GM10248 (cell line): ENCODE results near the gene C11orf98.

Source experiments
- CTCF ChIA-PET: fragments of 300-600 bp; sonication (Branson Sonifier 250); formaldehyde crosslinking; extraction: SDS; loops from one replicate; lab custom pipeline; 2021; ENCODE audit warnings: antibody characterized with exemption; lab: Yijun Ruan, JAX
- POLR2A ChIA-PET: fragments of 350-650 bp; sonication (Branson Sonifier 250); formaldehyde crosslinking; extraction: SDS; loops from one replicate; lab custom pipeline; 2020; ENCODE audit warnings: antibody characterized with exemption; lab: Yijun Ruan, JAX
- DNase-seq: peaks from one replicate; pipeline ENCODE4 v3.0.0; 2012; ENCODE audit errors: extremely low spot score
- CTCF ChIP-seq: IDR thresholded peaks from 2 replicates; pipeline ENCODE4 v1.5.1; 2012; ENCODE audit warnings: mild to moderate bottlenecking, low read depth; ENCODE audit errors: extremely low read depth, missing control alignments, control extremely low read depth

C11orf98 gene

DNA sequence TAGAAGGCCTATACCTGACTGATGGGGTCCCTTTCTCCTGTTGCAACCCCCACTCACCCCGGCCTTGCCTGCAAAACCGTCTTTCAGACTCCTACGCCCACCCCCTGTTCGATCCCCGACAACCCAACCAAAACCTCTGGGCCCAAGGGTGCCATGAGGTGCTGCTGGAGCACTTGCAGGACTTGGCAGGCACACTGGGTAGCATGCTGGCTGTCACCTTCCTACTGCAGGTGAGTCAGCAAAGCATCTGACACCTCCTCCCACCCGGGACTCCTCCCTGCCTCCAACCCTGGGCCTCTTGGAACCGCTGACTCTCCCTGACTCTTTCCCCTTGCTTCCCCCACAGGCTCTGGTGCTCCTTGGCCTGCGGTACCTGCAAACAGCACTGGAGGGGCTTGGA is 50.7 kb downstream of the C11orf98 start:
- DNase-seq: no peak
- ChIA-PET CTCF (interaction anchor here (1.1 to 1.5 kb wide), 4 partner anchors 8 to 26 kb away, joined by 3 to 4 read pairs (median 4); no protein-coding TSS in a partner anchor), POLR2A (no interaction called here)
- TF ChIP-seq CTCF: no peak

DNA sequence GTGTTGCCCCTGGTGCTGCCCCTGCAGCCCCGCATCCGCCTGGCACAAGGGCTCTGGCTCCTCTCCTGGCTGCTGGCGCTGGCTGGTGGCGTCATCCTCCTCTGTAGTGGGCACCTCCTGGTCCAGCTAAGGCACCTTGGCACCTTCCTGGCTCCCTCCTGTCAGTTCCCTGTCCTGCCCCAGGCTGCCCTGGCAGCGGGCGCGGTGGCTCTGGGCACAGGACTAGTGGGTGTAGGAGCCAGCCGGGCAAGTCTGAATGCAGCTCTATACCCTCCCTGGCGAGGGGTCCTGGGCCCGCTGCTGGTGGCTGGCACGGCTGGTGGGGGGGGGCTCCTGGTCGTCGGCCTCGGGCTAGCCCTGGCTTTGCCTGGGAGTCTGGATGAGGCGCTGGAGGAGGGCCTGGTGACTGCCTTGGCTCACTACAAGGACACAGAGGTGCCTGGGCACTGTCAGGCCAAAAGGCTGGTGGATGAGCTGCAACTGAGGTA is 51.7 kb downstream of the C11orf98 start:
- ChIA-PET CTCF (interaction anchor here (0.8 to 3.7 kb wide), 8 partner anchors 7 to 240 kb away, joined by 3 to 43 read pairs (median 4); partner anchors contain the start of genes B3GAT3 and TUT1), POLR2A (no interaction called here)
- no peak for TF ChIP-seq CTCF
- no peak for DNase-seq
